PFSK-1 (cell line): Measurements from ENCODE around the gene FAM20C.

Experiments used
- FOXP2 ChIP-seq: optimal IDR thresholded peaks from 2 replicates; pipeline ENCODE3; 2011; ENCODE audit warnings: borderline replicate concordance, control low read depth, inconsistent platforms; ENCODE audit not compliant: insufficient read depth; ENCODE audit errors: extremely low read length, extremely low read depth
- POLR2AphosphoS5 ChIP-seq: IDR thresholded peaks from 2 replicates; pipeline ENCODE4 v1.6.1; 2012; ENCODE audit warnings: low read depth, mild to moderate bottlenecking, control low read depth, low read length, moderate library complexity
- SIN3A ChIP-seq: IDR thresholded peaks from 2 replicates; pipeline ENCODE4 v1.6.1; 2012; ENCODE audit warnings: mild to moderate bottlenecking, low read length, moderate library complexity, borderline replicate concordance; ENCODE audit not compliant: insufficient read depth
- TAF1 ChIP-seq: IDR thresholded peaks from 2 replicates; pipeline ENCODE4 v1.6.1; 2012; ENCODE audit warnings: low read length, control low read depth, borderline replicate concordance; ENCODE audit not compliant: insufficient read depth
- TF ChIP-seq, protein P1 (sequence below), 2 experiments: IDR thresholded peaks; 2 replicates each; pipeline versions ENCODE4 v1.6.1 to v1.8.0; 2011 to 2012; ENCODE audit warnings: low read depth in 2 of 2, low read length in 2 of 2, control low read depth in 1 of 2, inconsistent platforms in 1 of 2, mild to moderate bottlenecking in 1 of 2, moderate library complexity in 1 of 2; ENCODE audit not compliant: insufficient read depth in 1 of 2

GRCh38 chr7:269721-270120 lies 77.3 kb downstream of the FAM20C start:
- no peak for TF ChIP-seq POLR2AphosphoS5
- TF ChIP-seq, protein P1, sequence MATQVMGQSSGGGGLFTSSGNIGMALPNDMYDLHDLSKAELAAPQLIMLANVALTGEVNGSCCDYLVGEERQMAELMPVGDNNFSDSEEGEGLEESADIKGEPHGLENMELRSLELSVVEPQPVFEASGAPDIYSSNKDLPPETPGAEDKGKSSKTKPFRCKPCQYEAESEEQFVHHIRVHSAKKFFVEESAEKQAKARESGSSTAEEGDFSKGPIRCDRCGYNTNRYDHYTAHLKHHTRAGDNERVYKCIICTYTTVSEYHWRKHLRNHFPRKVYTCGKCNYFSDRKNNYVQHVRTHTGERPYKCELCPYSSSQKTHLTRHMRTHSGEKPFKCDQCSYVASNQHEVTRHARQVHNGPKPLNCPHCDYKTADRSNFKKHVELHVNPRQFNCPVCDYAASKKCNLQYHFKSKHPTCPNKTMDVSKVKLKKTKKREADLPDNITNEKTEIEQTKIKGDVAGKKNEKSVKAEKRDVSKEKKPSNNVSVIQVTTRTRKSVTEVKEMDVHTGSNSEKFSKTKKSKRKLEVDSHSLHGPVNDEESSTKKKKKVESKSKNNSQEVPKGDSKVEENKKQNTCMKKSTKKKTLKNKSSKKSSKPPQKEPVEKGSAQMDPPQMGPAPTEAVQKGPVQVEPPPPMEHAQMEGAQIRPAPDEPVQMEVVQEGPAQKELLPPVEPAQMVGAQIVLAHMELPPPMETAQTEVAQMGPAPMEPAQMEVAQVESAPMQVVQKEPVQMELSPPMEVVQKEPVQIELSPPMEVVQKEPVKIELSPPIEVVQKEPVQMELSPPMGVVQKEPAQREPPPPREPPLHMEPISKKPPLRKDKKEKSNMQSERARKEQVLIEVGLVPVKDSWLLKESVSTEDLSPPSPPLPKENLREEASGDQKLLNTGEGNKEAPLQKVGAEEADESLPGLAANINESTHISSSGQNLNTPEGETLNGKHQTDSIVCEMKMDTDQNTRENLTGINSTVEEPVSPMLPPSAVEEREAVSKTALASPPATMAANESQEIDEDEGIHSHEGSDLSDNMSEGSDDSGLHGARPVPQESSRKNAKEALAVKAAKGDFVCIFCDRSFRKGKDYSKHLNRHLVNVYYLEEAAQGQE (IDR thresholded peaks at IDR 0.05; ENCODE audit: insufficient read depth in 1 of 2, low read depth in 2 of 2, low read length in 2 of 2) = no peak
- no peak for TF ChIP-seq TAF1
- TF ChIP-seq SIN3A = no peak
- no peak for TF ChIP-seq FOXP2
